ENCODE measurements around the gene CD83. TPM values are rescaled to one million over a fixed set of nuclear protein-coding genes. Genes with fewer than 3 reads are reported as not detected.

CD83 gene
- total and polyA plus RNA-seq, 9 of the 15 experiments (the other 6 are each of a cell fraction or from before 2014, with no cell fraction given), result 2.5 to 4.1 (median 3.4) TPM

DNA sequence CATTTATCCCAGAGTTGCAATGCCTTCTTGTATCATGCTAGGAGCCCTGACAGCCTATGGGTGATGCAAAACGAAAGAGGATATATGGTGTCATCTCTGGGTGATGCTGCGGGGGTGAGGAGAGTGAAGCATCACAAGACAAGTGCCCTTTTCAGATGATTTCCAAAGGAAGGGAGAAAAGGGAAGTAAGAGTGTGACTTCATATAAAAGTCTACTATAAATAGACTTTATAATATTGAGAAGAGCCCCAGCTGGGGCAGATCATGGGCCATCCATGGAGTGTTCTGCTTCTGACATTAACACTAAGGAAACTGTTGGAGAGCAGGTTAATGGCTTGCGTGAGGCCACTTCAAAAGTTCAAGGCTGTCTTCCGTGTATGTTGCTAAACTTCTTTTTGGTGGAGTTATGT is 4.4 kb downstream of the CD83 start:
- Histone ChIP-seq H4K20me1 (replicated peaks; ENCODE audit: control insufficient read depth, insufficient read depth, low read length) (no peaks in the 10 kb centered on the region), H3K79me2 (ENCODE audit: control insufficient read depth, insufficient read depth, low read length) (no peaks in the 10 kb centered on the region), H3K4me1 (replicated peaks in 1 of 2; ENCODE audit: control insufficient read depth in 2 of 2, insufficient read depth in 2 of 2, low read length in 2 of 2) (peaks cover 0 to 11% of the 10 kb centered on the region in 2 experiments; a peak in 3 of 5 replicates), H3K9me1 (ENCODE audit: control insufficient read depth, insufficient read depth, low read length) (no peaks in the 10 kb centered on the region), H3K4me3 (no peak overlapping the region), H2AFZ (ENCODE audit: low read depth, low read length) (no peak overlapping the region), H3K4me2 (ENCODE audit: insufficient read depth, low read length) (no peak overlapping the region), H3K9me3 (replicated peaks; ENCODE audit: control insufficient read depth, insufficient read depth, low read depth, low read length) (no peaks in the 10 kb centered on the region), H3K27me3 (ENCODE audit: control insufficient read depth in 2 of 2, insufficient read depth in 2 of 2, low read length in 2 of 2) (no peaks in the 10 kb centered on the region), H3K9ac (ENCODE audit: insufficient read depth in 1 of 2, low read depth in 2 of 2, low read length in 2 of 2) (no peak overlapping the region), H3K36me3 (ENCODE audit: control insufficient read depth, insufficient read depth, low read length) (no peaks in the 10 kb centered on the region), H3K27ac (ENCODE audit: extremely low read depth, low read depth, low read length) (no peak overlapping the region)
- WGBS (ENCODE audit: insufficient coverage, low coverage, missing lambda C conversion rate), result 49% methylated on average over 4 of the region's 4 CpGs
- BruUV-seq (replicated peaks), result no TSS peak
- in situ Hi-C loops (cut with MboI) (no loop called here), intact Hi-C loops (cut with micrococcal nuclease) (no loop called here)
- DNase-seq (ENCODE audit: extremely low read depth in 1 of 4, low spot score in 3 of 4) (no peak), FAIRE-seq (no peak), ATAC-seq (no peak)
- ChIA-PET CTCF (ENCODE audit: low intra/inter-chr PET ratio) (no interaction called here), POLR2A (interaction anchor here (1.1 kb wide), 1 partner anchor 12 kb away, joined by 3 read pairs; no protein-coding TSS in a partner anchor)
- TF ChIP-seq FOXK1 (CRISPR knock-in tag; IDR thresholded peaks at IDR 0.05; ENCODE audit: borderline replicate concordance) (no peak), ZFX (CRISPR knock-in tag; IDR thresholded peaks at IDR 0.05) (no peak), CTBP1 (IDR thresholded peaks at IDR 0.05; ENCODE audit: borderline replicate concordance) (peak; percentile 58; the same call in 1 of the 2 replicates), POLR3A (IDR thresholded peaks at IDR 0.05; ENCODE audit: borderline replicate concordance, extremely low read depth, insufficient read depth, insufficient read length) (no peak), CREM (IDR thresholded peaks at IDR 0.05; ENCODE audit: low read depth) (0 out of 2 replicates have a peak, but pooled peaks have one; percentile 16)
- TF ChIP-seq, protein P1, sequence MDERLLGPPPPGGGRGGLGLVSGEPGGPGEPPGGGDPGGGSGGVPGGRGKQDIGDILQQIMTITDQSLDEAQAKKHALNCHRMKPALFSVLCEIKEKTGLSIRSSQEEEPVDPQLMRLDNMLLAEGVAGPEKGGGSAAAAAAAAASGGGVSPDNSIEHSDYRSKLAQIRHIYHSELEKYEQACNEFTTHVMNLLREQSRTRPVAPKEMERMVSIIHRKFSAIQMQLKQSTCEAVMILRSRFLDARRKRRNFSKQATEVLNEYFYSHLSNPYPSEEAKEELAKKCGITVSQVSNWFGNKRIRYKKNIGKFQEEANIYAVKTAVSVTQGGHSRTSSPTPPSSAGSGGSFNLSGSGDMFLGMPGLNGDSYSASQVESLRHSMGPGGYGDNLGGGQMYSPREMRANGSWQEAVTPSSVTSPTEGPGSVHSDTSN (CRISPR knock-in tag; IDR thresholded peaks at IDR 0.05; ENCODE audit: low read depth), result no peak
- TF ChIP-seq, protein P1 (tag; conservative IDR thresholded peaks at IDR 0.05; ENCODE audit: low read depth), result 0 out of 2 replicates have a peak, but pooled peaks have one; percentile 8
- TF ChIP-seq, protein P2, sequence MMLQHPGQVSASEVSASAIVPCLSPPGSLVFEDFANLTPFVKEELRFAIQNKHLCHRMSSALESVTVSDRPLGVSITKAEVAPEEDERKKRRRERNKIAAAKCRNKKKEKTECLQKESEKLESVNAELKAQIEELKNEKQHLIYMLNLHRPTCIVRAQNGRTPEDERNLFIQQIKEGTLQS (IDR thresholded peaks at IDR 0.05), result peak; percentile 24; the same call in 1 of the 2 replicates
- TF ChIP-seq, protein P2 (CRISPR knock-in tag; conservative IDR thresholded peaks at IDR 0.05), result no peak

Data from K562 (cell line).